HG03135 (cell line): Measurements from ENCODE around the gene SEC24D.
"Not testable (repeated sequence)": the region's sequence is repeated elsewhere in the genome, so short reads cannot be mapped to it uniquely, and the experiment has no call there.

Experiments
- ATAC-seq: cut with Tn5 transposase; IDR thresholded peaks from one replicate; pipeline ENCODE4 v1.9.1; 2021; ENCODE audit warnings: mild to moderate bottlenecking, moderate library complexity; ENCODE audit not compliant: unreplicated experiment

Gene SEC24D

GRCh38 chr4:118811832-118812231 lies 24.1 kb downstream of the SEC24D start:
- no peak for ATAC-seq

DNA sequence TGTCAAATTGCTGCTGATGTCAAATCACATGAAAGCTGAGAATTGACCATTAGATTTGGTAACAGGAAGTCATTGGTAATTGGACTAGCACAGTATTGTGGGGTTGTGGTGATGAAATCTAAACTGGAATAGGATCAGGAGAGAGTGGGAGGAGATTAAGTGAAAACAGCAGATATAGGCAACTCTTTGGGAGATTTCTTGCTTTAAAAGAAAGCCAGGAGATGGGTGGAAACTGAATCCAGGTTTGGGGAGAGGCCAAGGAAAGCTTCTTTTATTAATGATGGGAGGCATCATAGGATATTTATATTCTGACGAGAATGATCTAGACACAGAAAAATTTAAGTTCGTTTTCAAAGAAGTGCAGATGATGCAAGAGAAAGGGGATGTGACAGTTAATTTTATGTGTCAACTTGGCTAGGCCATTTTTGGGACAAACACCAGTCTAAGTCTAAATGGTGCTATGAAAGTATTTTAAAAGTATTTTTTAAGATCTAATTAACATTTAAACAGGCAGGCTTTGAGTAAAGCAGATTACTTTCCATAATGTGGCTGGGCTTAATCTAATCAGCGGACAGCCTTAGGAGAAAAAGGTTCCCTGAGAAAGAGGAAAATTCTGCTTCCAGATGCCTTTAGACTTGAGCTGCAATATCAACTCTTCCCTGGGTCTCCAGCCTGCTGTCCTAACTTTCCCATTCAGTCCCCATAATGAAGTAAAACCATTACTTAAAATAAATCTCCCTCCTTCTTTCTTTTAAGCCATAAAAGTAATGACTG lies 24.7 kb downstream of the SEC24D start:
- no peak for ATAC-seq

- no peak for ATAC-seq
These were observed 28.3 kb downstream of the SEC24D start for GRCh38 chr4:118807659-118808058.

DNA sequence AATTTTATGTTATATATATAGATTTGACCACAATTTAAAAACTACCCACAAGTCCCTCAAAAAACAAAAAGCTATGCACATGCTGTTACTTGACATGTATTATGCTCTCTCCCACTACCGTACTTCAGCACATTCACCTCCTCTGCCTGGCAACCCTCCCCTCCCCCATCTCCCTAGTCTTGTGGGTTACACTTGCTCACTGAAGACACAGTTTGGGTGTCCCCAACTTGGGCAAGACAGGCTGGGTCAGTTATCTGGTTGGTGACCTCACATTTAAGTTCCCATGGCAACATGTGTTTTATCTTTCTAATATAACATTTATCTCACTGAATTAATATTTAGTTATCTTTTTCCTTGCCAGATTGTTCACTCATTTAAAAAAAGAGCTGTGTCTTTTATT lies 32.7 kb downstream of the SEC24D start:
- no peak for ATAC-seq

DNA sequence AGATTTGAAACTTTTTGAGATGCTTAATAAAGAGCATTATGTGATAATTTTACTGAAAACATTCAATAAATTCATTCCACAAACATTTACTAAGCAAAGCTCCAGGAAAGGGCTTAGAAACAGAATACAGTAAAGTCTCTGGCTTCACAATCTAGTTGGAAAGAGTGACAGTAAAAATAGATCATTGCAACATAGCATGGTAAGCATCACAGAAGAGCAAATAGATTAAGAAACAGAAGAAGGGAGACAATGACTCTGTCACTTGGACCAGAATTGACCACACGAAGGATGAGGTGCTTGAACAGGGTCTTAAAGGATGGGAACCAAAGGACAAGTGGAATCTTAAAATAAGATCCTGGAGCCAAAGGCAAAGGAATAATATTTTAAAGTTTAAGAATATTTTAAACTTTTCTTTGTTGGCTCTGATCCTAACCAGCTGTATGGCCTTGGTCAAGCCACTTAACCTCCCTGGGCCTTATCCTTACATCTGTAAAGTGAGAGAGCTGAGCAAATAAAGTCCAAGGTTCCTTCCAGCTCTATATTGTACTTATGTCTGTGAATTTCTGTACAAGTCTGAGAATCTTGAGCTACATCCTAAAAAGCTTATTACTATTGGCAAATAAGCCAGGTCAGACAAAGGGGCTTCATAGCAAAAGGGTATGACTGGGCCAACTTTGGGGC lies 33.9 kb downstream of the SEC24D start:
- no peak for ATAC-seq

DNA sequence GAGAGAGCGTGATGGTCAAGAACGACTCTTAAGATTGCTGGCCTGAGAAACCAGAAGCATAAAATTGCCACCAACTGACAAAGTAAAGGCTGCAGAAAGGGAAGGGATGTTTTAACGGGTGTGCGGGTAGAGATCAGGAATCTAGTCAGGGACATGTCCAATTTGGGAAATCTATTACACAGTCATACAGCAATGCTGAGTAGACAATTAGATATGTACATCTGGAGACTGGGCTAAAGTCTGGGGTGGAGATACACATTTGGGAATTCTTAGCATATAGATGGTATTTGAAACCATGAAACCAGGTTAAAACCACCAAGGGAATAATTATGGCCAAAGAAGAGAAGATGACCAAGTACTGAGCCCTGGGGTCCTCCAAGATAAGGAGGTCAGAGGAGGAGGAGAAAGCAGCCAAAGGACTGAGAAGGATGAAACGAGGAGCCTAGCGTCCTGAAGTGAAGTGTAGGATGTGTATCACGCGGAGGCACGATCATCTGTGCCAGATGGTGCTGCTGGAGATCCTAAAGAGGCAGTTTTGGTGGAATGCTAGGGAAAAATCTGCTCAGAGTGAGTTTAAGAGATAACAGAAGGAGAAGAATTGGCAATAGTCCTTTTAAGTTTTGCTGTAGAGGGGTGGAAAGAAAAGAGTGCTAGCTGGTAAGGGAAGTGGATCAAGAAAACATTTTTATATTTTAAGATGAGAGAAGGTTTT lies 36.5 kb downstream of the SEC24D start:
- no peak for ATAC-seq

GRCh38 chr4:118798658-118799057 lies 37.3 kb downstream of the SEC24D start:
- no peak for ATAC-seq

DNA sequence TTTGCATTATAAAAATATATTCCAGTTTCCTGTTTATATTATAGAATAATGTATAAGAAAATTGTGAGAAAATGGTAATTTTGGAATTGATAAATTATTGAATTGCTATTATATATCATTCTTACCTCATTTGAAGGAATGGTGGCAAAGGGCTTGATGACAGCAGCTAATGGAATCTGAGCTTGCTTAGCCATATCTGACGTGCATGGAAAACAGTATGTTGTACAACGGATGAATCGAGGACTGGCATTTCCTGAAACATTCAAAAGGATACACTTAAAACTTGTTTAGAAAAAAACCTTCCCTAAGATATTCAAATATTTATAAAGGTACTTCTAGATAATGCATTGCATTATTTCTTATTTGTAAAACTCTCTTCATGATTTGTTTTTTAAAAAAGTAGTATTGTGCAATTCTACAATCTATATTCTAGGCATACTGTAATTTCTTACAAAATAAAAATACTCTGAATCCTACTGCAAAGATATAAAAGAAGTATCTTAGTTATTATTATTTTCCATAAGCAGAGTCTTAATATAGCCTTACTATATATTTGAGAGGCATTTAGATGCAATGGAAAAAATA lies 38.3 kb downstream of the SEC24D start:
- no peak for ATAC-seq

GRCh38 chr4:118791690-118792446 lies 44.1 kb downstream of the SEC24D start:
- ATAC-seq: not testable (repeated sequence)

DNA sequence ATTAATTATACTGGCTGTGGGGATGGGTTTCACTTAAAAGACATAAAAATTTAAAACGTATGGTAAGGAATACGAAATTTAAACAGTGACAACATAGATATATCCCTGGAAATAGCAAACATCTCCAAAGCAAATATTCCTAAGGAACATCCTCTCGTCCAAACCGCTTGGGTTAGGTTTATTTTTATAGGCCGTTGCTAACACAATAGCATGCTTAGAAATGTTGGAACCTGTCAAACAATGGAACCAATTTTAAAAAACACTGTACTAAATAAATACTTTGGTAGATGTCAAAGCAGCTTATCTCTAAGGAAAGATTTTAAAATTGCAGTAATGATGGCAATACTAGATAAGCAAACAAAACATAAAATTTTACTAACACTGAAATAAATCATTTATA lies 45.4 kb downstream of the SEC24D start:
- no peak for ATAC-seq

- ATAC-seq: no peak
These were observed 47.0 kb downstream of the SEC24D start for GRCh38 chr4:118788911-118789310.

DNA sequence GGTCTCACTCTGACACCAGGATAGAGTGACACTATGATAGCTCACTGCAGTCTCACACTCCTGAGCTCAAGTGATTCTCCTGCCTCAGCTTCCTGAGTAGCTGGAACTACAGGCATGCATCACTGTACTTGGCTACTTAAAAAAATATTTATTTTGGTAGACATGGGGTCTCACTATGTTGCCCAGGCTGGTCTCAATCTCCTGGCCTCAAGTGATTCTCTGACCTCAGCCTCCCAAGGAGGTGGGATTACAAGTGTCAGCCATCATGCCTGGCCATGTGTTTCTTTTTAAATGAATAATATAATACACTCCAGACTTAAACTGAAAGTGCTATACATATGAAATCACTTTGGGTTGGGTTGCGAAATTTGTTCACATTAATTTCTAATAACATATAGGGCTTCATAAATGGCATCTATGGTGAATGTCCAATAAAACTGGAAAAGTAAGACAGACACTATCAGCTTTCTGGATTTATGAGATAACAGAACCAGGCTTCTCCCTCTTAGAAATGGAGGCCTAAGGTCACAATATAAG lies 48.0 kb downstream of the SEC24D start:
- no peak for ATAC-seq

DNA sequence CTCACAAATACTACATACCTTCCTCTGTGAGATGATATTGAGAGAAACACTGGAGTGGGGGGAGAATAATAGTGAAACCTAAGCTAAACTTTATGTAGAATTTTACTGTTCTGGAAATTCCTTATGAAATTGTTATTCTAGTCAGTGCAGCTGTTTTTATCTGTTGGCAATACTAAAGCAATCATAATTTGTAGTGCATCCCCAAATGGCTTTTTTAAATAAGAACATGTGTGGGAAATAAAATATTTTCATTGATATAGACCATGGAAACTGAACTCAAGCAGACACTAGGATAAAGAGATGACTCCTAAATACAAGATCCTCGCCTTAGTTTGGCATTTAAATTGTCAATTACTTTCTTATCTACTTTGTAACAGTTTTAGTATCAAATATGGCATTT lies 51.1 kb downstream of the SEC24D start:
- no peak for ATAC-seq

GRCh38 chr4:118783887-118784286 lies 52.0 kb downstream of the SEC24D start:
- no peak for ATAC-seq

GRCh38 chr4:118782886-118783285 lies 53.0 kb downstream of the SEC24D start:
- ATAC-seq: not testable (repeated sequence)

- ATAC-seq: not testable (repeated sequence)
These were observed 58.3 kb downstream of the SEC24D start for GRCh38 chr4:118777649-118778048.

DNA sequence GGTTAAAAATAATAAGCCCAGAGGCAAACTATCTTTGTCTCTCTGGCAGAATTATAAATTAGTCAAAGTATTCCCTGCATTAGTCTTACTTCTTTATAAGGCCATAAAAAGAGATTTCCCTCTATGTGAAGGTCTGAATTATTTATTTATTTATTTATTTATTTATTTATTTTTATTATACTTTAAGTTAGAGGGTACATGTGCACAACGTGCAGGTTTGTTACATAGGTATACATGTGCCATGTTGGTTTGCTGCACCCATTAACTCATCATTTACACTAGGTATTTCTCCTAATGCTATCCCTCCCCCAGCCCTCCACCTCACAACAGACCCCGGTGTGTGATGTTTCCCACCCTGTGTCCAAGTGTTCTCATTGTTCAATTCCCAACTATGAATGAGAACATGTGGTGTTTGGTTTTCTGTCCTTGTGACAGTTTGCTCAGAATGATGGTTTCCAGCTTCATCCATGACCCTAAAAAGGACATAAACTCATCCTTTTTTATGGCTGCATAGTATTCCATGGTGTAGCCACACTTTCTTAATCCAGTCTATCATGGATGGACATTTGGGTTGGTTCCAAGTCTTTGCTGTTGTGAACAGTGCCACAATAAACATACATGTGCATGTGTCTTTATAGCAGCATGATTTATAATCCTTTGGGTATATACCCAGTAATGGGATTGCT lies 58.8 kb downstream of the SEC24D start:
- not testable (repeated sequence) for ATAC-seq

- ATAC-seq: no peak
These were observed 59.6 kb downstream of the SEC24D start for GRCh38 chr4:118776157-118776954.

- no peak for ATAC-seq
These were observed 60.5 kb downstream of the SEC24D start for GRCh38 chr4:118775405-118775804.
